NCI-H1417 treated with DMSO at 0.1 percent for 48 hours (cell line): ENCODE measurements around the gene SDSL.

Source experiments
- DNase-seq: peaks from one replicate; lab custom pipeline; 2025; lab: John Stamatoyannopoulos, UW

Gene SDSL

DNA sequence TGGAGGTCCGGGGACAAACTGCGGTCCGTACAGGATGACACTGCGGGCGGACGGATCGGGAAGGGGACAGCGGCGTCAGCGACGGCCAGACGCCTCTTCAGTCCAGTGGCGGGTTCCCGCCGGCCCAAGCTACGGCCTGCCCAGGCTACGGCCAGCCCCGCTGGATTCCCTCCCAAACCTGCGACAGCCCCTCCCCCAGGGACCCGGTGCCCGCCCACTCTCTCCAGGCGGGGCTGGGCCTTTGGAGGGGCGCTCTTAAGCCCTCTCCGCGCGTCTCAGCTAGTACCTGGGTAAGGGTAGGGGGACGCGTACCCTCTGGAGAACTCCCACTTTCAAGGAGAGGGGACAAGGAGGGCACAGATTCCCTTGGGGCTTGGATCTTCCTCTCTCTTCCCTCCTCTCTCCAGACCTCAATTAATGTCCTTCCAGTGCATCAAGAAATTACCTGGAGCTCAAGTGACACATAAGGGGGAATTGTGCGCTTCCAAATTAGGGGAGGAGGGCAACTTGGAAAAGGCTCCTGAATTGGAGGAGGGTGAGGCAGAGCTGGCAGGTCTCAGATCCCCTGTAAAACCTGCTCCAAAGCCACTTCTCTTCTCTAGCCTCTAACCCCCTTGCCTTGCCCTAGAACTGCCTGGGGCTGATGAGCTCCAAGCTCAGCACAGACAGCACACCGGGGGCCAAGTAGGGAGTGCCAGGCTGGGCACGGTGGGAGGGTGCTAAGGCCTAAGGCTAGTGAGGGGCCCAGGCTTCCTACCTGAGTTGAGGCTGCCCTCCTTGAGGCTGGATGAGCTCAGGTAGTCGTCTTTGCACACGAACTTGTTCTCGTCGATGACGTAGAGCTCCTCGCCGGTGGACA lies 46.4 kb downstream of the SDSL start:
- DNase-seq, result no peak

DNA sequence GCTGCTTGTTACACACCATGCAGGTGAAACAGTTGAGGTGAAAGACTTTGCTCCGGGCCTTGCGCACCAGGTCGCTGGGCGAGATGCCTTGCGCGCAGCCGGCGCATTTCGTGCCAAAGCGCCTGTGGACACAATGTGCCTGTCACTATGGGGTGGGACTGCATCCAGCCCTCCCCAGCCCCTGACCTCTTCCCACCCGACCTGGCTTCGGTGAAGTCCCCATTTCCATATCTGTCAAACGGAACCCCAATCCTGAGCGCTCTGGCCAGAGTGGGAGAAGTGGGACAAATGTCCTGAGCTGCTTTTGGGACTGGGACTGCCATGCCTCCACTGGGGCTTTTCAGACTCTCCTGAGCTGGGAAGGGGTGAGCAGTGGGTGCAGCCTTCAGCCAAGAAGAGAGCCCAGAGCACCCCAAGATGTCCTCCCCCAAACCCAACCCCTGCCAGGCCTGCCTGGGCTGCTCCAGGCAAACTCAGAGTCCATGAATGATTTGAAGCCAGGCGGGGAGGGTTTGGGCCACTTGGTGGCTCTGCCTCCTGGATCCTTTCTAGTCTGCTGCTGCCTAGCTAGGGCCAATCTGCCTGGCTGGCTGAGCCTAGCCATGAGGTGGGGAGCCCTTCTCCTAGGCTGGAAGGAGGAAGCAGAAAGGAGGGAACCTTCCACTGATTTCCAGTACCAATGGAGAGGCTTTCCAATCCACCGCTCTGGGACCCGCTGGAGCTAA lies 47.2 kb downstream of the SDSL start:
- no peak for DNase-seq

DNA sequence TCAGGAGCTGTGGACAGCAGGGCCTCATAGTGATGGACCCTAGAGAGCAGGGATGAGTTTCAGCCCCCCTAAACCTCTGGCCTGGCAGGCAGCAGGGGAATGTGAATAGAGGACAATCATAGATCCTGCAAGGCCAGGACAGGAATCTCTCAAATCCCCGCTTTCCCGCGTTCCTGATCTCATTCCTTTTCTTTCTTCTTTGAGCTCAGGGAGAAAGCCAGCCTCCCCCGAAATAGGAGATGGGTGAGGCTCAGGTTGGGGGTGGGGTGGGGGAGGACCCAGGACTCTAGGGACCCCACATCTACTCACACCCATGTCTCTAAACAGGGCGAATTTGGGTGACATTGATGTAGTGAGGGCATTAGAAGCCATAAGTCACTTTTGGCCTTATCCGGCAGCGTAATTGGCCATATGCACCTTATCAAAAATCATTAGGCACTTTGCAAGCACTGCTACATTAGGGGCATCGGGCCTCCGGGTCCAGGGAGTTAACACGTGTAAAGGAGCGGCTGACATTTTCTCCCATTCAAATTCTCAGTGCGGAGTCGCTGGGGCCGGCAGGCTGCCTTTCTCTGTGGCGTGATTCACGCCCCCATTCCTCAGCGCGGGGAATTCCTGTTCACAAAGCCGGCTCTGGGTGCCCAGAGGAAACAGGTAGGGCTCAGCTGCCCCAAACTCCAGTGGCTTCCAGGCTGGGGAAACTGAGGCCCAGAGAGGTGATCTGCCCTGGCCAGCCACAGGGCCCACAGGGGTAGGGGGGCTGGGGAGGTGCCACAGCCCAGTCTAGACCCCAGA lies 48.0 kb downstream of the SDSL start:
- no peak for DNase-seq

DNA sequence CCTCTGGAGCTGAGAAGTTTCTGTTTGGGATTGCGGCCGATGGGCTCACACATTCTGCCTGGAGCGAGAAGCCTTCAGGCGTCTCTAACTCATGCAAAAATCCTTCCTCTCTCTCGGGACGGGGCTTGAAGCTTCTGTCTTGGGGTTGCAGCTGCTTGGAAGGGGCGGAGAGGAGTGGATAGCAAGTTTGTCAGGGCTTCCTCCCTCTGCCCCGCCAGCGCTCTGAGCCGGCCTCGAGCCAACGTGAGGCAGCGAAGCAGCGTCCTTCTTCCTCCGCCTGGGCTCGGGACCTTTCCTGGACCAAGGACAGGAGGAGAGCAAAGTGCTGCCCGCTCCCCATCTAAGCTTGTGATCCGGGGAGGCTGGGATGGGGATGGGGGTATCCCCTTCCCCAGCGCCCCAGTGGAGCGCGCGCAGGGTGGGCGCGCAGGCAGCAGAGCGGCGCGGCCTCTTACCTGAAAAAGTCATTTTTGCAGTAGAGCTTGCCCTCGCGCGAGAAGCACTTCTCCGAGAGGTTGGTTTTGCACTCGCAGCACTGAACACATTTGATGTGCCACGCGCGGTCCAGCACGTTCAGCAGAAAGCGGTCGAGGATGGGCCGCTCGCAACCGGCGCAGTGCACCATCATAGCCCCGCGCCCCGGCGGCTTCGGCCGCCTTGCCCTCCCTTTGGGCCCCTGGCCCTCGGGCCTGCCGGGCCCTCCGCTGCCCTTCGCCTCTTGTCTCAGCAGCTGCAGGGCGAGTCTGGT lies 48.9 kb downstream of the SDSL start:
- DNase-seq, result no peak

DNA sequence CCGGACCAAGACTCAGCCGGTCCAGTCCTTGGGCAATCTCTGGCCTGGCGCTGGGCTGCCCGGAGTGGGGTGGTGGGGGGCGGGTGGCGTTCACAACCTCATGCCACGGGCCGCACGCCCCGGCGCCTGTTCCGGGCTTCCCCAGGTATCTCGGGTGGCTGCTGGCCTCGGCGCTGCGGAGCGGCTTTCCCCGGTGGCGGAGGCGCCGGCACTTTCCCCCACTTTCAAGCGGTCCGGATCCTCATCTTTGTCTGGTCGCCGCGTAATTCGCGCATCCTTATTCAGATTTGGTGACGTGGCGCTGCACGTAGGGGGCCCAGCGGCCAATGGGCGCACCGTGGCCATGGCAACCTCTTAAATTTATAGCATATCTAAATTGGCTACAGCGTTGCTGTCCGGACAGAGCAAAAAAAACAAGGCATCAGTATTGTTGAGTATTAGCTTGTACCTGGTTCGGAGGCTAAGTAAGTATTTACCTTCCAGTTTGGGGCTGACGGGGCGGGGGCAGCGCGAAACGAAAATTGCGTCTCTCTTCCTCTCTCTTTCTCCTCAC lies 49.5 kb downstream of the SDSL start, which contains the start of gene LHX5:
TSS of gene LHX5 (minus strand) at position 253 of the 553 bp plus-strand sequence. CDS start 373 bp downstream, outside the sequence.
- DNase-seq, result no peak

DNA sequence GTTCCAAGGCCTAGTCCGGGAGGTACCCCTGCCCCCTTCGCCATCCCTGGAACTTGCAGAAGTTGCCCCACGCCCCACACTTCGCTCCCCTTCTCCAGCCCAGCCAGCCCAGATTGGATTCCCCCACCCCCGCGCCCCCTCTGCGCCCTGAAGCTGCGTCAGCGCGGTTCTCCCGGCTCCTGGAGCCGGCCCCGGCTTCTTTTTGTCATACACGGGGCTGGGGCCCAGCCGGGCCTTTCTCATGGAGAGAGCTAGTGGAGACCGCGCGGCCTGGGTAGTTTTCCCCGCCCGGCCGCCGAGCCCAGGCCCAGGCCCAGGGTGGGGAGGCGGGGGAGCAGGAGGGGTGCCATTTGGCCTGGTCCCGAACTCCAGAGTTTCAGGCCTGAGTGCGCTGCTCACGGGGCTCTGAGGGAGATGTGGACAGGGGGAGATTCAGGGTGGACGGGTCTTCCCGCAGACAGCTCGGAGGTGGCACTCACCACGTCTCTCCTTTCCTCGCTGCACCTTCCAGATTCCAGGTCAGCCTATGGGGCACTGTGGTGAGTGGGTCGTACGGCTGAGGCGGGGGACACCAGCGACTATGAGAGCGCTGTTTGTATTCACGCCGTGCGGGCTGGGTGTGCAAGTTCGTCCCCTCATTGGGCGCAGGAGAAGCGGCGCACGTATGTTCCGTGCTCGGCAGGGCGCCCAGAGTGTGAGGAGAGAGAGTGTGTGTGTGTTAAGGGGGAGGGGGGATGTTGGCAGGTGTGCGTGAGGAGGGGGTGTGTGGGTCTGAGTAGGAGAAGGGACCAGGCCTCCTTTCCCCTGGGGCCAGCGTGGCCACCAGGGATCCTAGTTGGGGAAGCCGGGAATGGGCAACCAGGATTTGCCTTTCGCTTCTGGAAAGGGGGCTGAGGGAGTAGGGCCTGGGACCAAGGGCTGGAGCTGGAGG lies 50.3 kb downstream of the SDSL start:
- no peak for DNase-seq

DNA sequence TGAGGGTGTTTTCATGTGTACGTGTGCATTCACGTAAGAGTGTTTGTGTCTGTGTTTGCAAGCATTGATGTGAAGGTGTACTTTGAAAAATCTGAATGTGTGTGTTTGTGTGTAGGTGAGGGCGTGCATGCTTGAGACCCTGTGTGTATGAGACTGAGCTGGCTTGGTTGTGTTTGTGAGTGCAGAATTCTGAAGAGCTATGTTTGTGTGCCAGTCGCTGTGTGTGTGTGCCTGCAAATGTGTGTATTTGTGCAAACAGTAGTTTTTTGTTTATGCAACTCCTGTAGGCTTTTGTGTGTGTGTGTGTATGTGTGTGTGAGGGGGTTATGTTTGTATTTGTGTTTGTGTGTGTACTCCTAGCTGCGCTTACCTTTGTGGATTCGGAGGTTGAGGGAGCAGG lies 51.2 kb downstream of the SDSL start:
- DNase-seq, result no peak

DNA sequence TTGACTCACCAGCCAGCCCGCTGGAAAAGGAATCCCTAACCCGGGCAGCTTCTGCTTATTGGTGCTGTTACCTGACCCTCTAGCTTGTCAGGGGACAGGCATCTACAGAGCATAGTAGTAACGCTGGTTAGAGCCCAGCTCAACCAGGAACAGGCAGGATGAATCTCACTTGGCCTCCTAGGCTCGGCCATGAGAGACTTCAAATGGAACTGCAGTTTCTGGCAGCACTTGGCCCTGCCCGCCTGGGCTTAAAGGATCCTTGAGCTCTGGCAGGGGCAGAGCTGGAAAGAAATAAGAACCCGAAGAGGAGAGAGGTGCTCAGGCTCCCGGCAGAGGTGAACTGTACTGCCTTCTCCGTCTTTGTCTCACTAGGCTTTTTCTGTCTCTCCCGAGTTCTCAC lies 51.8 kb downstream of the SDSL start:
- DNase-seq, result no peak

DNA sequence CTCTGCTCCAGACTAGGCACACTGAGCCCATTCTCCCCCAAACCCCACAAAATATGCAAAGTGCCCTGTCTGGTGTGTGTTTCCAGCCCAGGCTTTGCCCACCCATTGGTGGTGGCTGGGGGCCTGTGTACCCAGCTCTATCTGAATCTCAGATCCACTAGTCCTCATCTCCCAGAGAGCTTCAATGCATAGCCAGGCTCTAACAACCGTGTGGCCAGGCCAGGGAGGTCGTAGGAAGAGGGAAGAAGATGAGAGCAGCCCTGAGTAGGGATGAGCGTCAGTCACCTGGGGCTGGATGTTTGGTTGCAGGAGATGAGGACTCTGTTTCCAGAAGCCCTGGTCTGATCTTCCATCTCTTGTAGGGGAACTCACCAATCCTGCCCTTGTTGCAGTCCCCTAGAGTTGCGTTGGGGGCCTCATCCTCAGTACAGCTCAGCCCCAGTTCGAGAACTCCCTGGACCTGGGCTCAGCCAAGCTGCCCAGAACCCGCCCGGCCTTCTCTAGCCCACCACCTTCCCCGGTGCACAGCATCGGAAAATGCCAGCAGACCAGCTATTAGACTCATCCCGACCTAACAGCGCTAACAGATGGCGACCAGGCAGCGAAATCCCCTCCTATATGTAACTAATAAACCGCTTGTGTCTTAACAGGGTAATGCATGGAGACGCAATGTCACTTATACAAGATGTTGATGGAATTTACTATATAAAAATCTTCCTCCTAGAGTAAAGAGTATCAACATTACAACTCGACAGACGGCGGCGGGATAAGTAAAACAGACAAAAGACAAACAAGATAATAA lies 52.7 kb downstream of the SDSL start:
- no peak for DNase-seq

DNA sequence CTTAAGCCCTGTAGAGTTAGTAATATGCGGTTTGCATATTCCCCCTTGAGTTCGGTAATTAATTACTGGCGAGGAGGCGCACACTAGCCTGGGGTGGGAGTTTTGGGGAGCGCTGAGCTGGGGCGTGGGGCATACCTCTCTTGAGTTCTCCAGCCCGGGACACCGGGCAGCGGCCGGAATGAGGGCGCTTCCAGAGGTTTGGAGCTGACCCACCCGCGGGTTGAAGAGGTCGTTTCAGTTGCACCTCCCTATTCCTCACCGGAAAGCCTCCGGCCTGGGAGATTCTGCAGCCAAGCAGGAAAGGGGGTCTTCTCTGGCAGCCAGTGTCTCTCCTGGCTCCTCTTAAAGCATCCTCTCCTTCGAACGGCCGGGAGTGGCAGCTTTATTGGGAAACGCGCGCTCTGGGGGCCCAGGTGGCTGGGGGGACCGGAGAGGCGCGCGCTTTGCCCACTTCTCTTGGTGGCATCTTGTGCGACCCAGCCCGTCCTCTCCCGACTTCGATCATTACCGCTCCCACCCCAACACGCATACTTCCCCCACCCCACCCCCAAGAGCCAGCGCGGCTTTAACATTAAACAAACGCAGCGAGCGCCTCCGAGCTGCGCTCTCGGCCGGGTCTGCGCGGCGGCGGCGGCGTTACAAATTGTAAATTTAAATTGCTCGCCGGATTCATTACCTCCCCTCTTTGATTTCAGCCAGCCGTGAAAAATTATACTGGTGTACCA lies 53.4 kb downstream of the SDSL start:
- no peak for DNase-seq

DNA sequence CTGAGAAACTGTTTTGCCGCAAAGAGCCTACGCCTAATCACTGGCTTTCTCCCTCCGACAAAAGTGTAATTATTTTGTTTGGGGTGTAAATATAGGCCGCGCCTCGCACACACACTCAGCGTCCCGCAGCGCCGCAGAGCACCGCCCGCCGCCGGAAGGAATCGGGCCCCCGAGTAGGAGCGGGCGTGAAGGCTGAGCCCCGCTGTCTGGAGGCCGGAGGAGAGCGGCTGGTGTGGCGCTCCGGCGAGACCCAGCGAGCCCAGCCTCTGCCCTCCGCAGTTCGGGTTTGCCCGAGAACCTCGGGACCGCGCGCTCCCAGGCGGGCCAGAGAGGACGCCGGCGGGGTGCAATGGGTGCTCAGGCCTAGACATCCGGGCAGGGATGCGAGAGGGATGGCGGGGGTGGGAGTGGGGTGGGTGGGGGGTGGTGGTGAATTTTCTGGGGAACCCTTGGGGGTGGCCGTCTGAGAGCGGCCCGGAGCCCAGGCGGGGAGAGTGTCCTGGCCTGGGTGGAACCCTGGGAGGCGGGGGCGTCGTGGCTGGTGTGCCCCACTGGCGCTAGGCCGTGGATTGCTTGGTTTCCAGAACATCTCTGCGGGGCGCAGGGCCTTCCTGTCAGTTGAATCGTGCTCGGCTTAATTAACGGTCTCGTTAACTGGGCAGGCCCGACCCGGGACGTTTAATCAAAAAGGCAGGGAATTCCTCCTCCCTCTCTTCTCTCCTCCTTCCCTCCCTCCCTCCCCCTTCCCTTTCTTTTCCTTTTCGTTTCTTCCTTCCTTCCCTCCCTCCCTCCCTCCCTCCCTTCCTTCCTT lies 54.2 kb downstream of the SDSL start:
- peak; percentile 66 for DNase-seq

DNA sequence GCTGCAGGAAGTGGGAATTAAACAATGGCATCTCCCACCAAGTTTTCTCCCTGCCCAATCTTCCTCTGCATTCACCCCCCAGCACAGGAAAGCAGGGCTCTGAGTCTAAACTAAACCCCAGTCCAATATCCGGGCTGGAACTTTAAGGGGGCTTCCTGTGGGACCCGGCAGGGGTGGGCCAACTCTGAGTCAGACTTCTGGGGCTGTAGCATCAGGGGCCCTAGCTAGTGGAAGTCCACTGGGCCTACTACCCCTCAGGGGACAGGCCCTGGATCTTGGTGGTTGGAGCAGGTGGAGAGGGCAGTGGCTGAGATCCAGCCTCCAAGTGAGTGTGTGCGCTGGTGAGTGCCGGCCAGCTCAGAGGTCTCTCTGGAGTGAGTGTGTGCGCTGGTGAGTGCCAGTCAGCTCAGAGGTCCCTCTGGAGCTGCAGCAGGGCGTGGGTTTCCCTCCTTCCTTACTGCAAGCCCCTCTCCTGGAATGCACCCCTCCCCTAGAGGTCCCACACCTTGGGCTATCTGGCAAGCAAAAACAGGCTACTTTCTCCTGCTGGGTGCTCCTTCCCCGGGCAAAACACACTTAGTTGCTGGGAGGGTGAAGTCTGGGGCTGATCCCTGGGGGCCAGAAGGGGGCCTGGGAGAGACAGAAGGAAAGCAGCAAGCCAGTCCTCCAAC lies 55.1 kb downstream of the SDSL start:
- no peak for DNase-seq

DNA sequence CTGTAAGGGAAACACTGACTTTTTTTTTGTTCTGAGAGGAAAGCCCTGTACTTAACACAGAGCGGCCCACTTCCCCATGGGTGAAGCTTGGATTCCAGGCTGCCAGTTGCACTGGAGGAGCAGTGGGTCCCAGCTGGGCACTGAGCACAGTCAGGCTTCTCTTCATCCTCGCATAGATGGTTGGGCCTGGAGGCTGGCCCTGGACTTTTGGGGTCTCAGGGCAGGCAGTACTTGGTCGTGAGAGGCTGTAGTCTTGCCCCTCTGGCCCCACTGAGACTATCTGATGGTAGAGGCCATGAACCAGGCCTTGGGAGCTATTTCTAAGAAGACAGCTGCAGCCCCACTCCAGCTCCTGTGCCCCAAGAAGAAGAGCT lies 55.6 kb downstream of the SDSL start:
- no peak for DNase-seq

DNA sequence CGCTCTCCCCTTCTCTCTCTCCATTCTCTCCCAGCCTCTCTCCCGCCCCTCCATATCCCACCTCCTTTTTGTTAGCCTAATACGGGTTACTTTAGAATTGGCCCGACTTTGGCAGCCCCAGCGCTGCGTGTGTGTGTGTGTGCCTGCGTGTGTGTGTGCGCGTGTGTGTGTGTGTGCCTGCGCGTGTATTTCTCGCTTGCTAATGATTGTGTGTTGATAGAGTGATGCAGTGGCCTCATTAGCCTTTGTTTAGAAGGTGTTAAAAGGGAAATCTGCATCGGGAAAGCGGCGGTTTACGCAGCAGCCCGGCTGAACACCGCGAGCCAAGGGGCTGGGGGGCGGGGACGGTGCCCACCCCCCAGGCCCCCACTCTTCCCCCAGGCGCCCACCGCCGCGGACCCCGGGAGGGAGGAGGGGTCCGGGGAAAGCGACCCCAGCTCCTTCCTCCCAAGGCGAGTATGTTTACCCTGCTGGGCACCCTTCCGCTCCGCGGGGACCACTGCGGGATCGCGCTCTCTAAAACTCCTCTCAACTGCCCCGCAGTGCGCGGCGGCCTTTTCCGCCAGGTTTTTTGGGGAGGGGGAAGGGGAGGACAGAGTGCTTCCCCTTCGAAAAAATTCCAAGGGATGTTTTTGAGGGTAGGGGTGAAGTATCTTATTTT lies 56.3 kb downstream of the SDSL start:
- no peak for DNase-seq

DNA sequence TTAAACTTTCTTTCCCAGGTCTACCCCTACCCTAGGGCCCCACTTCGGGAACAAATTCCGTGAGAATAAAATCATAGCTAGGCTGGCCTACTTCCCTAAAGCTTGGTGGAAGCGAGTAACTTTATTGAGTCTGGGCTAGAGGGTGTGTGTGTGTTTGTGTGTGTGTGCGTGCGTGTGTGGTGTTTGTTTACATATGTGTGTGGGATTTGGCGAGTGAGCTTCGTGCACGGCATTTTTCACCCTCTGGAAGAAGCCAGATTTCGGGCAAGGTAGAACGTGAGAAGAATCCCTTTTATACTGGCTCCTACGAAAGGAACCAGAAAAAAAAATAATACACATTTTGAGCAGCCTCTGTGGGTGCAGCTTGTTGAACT lies 57.0 kb downstream of the SDSL start:
- DNase-seq, result no peak

DNA sequence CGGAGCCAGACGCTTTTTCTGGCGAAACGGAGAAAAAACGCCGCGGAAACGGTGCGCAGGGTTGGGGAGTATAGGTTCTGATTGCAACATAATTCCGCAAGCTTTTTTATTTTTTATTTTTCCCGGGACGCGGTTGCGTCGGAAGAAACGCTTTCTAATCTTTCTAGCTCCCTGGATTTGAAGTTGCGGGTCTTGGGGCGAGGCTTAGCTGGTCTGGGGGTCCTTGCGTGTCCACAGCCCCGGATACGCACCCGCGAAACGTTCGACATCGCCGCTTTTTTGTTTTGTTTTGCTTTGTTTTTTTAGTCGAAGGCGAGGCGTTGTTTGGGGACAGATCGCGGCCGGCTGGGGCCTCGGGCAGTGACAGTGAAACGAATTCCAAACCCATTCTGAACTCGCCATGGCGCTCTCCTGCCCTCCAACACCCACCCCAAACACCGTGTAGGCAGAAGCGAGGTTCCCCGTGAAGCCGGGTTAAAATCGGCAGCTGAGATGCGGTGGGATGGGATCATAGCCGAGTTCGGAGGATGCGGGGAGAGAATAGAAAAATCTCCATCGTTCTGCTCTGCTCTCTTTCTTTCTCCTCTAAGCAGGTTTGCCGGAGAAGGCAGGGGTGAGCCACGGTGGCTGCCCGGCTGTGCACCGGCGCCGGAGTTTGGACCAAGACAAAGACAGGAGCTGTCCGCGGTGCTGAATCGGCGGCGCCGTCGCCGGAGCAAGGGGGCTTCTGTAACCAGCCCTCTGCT lies 57.6 kb downstream of the SDSL start:
- DNase-seq, result no peak
